ENCODE results near the gene KIAA1614.

The KIAA1614 gene

GRCh38 chr1:180909462-180909976, 3.2 kb upstream of the KIAA1614 start:
- FAIRE-seq (no peak), DNase-seq (ENCODE audit: insufficient read length) (no peak)
- no peak for TF ChIP-seq TAF1 (IDR thresholded peaks at IDR 0.05; ENCODE audit: borderline replicate concordance, low read depth, low read length)
- no peak for TF ChIP-seq POLR2AphosphoS5 (IDR thresholded peaks at IDR 0.05; ENCODE audit: low read depth, low read length)
- no peak for TF ChIP-seq POLR2A (IDR thresholded peaks at IDR 0.05; ENCODE audit: low read depth, low read length)

DNA sequence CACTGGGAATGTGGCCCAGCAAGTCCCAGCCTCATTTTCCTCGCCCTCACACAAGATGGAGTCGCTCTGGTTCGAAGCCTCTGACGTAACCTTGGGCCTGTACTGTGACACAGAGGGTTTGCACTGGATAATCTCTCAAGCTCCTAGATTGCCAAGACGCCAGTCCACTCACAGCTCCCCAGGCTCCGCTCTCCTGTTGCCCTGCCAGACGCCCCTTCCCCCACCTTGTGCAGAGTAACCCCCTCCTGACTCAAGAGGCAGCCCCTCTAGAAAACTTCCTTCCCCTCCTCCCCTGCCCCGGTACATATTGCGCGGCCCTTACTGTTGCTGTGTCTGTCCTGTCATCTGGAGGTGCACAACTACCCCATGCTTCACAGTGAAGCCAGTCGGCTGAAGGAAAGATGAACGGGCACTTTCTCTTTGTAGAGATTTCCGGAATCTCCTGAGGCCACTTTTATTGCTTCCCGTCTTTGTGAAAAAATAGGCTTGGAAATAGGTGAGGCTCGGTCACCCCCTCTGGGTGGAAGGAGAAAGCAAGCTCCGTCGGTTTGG, 981 bp upstream of the KIAA1614 start:
- FAIRE-seq: peak; percentile 9
- TF ChIP-seq TAF1 (IDR thresholded peaks at IDR 0.05; ENCODE audit: borderline replicate concordance, low read depth, low read length): no peak
- no peak for TF ChIP-seq POLR2A (IDR thresholded peaks at IDR 0.05; ENCODE audit: low read depth, low read length)
- TF ChIP-seq POLR2AphosphoS5 (IDR thresholded peaks at IDR 0.05; ENCODE audit: low read depth, low read length): no peak
- no peak for DNase-seq (ENCODE audit: insufficient read length)

GRCh38 chr1:180912211-180912800, 391 bp upstream of the KIAA1614 start:
- TF ChIP-seq TAF1 (IDR thresholded peaks at IDR 0.05; ENCODE audit: borderline replicate concordance, low read depth, low read length): no peak
- TF ChIP-seq POLR2A (IDR thresholded peaks at IDR 0.05; ENCODE audit: low read depth, low read length): no peak
- TF ChIP-seq POLR2AphosphoS5 (IDR thresholded peaks at IDR 0.05; ENCODE audit: low read depth, low read length): no peak
- no peak for FAIRE-seq
- DNase-seq (ENCODE audit: insufficient read length): no peak

GRCh38 chr1:180915426-180915965, 2.8 kb downstream of the KIAA1614 start:
- TF ChIP-seq POLR2AphosphoS5 (IDR thresholded peaks at IDR 0.05; ENCODE audit: low read depth, low read length) (no peak), TAF1 (IDR thresholded peaks at IDR 0.05; ENCODE audit: borderline replicate concordance, low read depth, low read length) (no peak), POLR2A (IDR thresholded peaks at IDR 0.05; ENCODE audit: low read depth, low read length) (no peak)
- no peak for FAIRE-seq

GRCh38 chr1:180916012-180916770, 3.5 kb downstream of the KIAA1614 start:
- no peak for TF ChIP-seq POLR2A (IDR thresholded peaks at IDR 0.05; ENCODE audit: low read depth, low read length)
- no peak for TF ChIP-seq POLR2AphosphoS5 (IDR thresholded peaks at IDR 0.05; ENCODE audit: low read depth, low read length)
- DNase-seq (ENCODE audit: insufficient read length) (no peak), FAIRE-seq (no peak)

More at GRCh38 chr1:180915426-180915965, 2.8 kb downstream of the KIAA1614 start:
- no peak for DNase-seq (ENCODE audit: insufficient read length)

- no peak for DNase-seq (ENCODE audit: insufficient read length)
- FAIRE-seq: no peak
- TF ChIP-seq POLR2A (IDR thresholded peaks at IDR 0.05; ENCODE audit: low read depth, low read length) (no peak), POLR2AphosphoS5 (IDR thresholded peaks at IDR 0.05; ENCODE audit: low read depth, low read length) (no peak), TAF1 (IDR thresholded peaks at IDR 0.05; ENCODE audit: borderline replicate concordance, low read depth, low read length) (no peak)
Observed at GRCh38 chr1:180916771-180917170, 4.1 kb downstream of the KIAA1614 start.

GRCh38 chr1:180917306-180918065, 4.8 kb downstream of the KIAA1614 start:
- no peak for DNase-seq (ENCODE audit: insufficient read length)

DNA sequence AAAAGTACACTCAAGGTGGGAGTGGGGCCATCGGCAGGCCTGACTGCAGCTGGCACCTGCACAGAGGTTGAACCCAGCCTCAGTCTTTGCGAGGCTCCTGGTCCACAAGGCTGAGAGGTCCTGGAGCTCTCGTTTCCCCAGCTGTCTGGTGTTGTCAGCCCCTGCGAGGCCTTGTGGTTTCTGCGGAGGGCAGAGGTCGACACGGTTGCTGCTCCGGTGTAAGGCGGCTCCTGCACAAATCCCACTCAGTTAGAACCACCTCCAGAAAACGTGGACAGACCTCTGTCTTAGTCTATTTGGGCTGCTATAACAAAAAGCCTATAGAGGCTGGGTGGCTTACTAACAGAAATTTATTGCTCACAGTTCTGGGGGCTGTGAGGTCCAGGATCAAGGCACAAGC, 5.8 kb downstream of the KIAA1614 start:
- DNase-seq (ENCODE audit: insufficient read length) (no peak), FAIRE-seq (no peak)
- TF ChIP-seq POLR2AphosphoS5 (IDR thresholded peaks at IDR 0.05; ENCODE audit: low read depth, low read length) (no peak), TAF1 (IDR thresholded peaks at IDR 0.05; ENCODE audit: borderline replicate concordance, low read depth, low read length) (no peak), POLR2A (IDR thresholded peaks at IDR 0.05; ENCODE audit: low read depth, low read length) (no peak)

More at GRCh38 chr1:180917306-180918065, 4.8 kb downstream of the KIAA1614 start:
- FAIRE-seq: no peak
- TF ChIP-seq TAF1 (IDR thresholded peaks at IDR 0.05; ENCODE audit: borderline replicate concordance, low read depth, low read length) (no peak), POLR2AphosphoS5 (IDR thresholded peaks at IDR 0.05; ENCODE audit: low read depth, low read length) (no peak), POLR2A (IDR thresholded peaks at IDR 0.05; ENCODE audit: low read depth, low read length) (no peak)

- no peak for FAIRE-seq
- DNase-seq (ENCODE audit: insufficient read length): no peak
- TF ChIP-seq TAF1 (IDR thresholded peaks at IDR 0.05; ENCODE audit: borderline replicate concordance, low read depth, low read length) (no peak), POLR2A (IDR thresholded peaks at IDR 0.05; ENCODE audit: low read depth, low read length) (no peak), POLR2AphosphoS5 (IDR thresholded peaks at IDR 0.05; ENCODE audit: low read depth, low read length) (no peak)
Observed at GRCh38 chr1:180919183-180919700, 6.5 kb downstream of the KIAA1614 start.

DNA sequence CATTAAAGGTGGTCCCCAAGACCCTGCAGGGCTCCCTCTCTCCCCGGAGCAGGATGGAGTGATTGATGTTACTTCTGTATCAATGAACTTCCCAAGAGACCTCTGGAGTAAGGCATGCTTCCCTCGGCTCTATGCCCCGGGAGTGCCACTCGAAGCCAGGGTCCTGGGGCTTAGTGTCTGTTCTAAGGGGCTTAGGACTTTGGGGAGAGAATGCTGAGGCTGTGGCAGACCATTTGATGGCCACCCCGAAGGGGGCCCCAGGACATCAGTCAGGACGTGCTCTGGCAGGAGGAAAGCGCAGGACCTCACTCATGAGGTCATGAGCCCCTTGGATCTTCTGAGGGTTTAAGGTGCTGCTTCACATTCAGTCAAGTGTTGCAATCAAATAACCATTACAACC, 7.5 kb downstream of the KIAA1614 start:
- DNase-seq (ENCODE audit: insufficient read length): no peak
- FAIRE-seq: no peak
- TF ChIP-seq POLR2A (IDR thresholded peaks at IDR 0.05; ENCODE audit: low read depth, low read length) (no peak), POLR2AphosphoS5 (IDR thresholded peaks at IDR 0.05; ENCODE audit: low read depth, low read length) (no peak), TAF1 (IDR thresholded peaks at IDR 0.05; ENCODE audit: borderline replicate concordance, low read depth, low read length) (no peak)

- no peak for TF ChIP-seq POLR2A (IDR thresholded peaks at IDR 0.05; ENCODE audit: low read depth, low read length)
- no peak for TF ChIP-seq TAF1 (IDR thresholded peaks at IDR 0.05; ENCODE audit: borderline replicate concordance, low read depth, low read length)
- TF ChIP-seq POLR2AphosphoS5 (IDR thresholded peaks at IDR 0.05; ENCODE audit: low read depth, low read length): no peak
- no peak for DNase-seq (ENCODE audit: insufficient read length)
- FAIRE-seq: no peak
Observed at GRCh38 chr1:180920702-180921101, 8.0 kb downstream of the KIAA1614 start.

Data from GM12892 (cell line).